ENCODE results near the gene TMEM63C.

DNA sequence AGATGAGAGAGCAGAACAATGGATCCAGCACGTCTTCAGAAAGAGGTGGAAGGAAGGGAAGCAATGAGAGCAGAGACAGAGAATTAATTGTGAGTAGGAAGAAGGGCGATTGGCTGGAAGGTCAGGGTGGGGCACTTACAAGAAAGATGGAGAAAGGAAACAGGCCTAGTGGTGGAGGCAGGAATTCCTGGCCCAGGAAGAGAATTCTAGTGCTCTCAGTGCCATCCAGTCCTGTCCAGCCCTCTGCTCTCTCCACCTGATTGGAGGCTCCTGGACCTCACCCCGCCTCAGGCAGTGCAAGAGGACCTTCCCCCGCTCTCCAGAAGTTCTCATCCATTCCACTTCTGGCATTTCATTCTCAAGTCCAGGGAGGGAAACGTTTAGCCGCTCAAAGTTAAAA, 46.5 kb downstream of the TMEM63C start:
- TF ChIP-seq, protein P1, sequence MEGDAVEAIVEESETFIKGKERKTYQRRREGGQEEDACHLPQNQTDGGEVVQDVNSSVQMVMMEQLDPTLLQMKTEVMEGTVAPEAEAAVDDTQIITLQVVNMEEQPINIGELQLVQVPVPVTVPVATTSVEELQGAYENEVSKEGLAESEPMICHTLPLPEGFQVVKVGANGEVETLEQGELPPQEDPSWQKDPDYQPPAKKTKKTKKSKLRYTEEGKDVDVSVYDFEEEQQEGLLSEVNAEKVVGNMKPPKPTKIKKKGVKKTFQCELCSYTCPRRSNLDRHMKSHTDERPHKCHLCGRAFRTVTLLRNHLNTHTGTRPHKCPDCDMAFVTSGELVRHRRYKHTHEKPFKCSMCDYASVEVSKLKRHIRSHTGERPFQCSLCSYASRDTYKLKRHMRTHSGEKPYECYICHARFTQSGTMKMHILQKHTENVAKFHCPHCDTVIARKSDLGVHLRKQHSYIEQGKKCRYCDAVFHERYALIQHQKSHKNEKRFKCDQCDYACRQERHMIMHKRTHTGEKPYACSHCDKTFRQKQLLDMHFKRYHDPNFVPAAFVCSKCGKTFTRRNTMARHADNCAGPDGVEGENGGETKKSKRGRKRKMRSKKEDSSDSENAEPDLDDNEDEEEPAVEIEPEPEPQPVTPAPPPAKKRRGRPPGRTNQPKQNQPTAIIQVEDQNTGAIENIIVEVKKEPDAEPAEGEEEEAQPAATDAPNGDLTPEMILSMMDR (IDR thresholded peaks at IDR 0.05): no peak
- TF ChIP-seq POLR2A (IDR thresholded peaks at IDR 0.05): no peak
- TF ChIP-seq POLR2AphosphoS5 (IDR thresholded peaks at IDR 0.05; ENCODE audit: insufficient read depth in 1 of 2, low read depth in 1 of 2): no peak
